Ammon's horn (tissue), 1 donor: Measurements from ENCODE around the gene GPI.
A peak's percentile ranks its signal among the peaks of the same experiment; 100 is the strongest.
"Not testable (repeated sequence)": the region's sequence is repeated elsewhere in the genome, so short reads cannot be mapped to it uniquely, and the experiment has no call there.

Experiments used
- DNase-seq: peaks from one replicate; pipeline ENCODE4 v3.0.0-alpha.2; 2016; ENCODE audit warnings: low spot score

Gene GPI

DNA sequence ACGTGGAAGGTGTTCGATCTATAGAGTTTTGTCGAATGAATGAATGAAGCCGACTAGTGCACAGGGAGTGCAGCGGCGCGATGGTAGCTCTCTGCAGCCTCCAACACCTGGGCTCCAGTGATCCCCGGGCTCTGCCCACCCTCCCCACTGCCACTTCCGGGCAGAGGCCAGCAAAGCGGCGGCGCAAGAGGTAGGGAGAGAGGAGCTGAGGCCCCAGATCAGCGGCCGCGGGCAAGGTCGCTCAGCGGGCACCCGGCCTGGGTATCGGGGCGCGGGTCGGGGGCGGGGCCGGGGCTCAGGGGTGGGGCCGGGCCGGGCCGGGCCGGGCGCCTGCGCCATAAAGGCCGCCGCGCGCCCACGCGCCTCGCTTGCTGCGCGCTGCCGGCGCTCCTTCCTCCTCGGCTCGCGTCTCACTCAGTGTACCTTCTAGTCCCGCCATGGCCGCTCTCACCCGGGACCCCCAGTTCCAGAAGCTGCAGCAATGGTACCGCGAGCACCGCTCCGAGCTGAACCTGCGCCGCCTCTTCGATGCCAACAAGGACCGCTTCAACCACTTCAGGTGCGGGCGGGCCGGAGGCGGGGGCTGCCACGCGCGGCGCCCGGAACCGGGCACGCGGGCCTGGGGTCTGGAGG, at the start of gene GPI:
Gene GPI, plus strand, starts transcription at position 367 of the 633 bp plus-strand sequence. Its CDS starts 71 bp downstream, at position 438.
- DNase-seq, result peak; percentile 75

DNA sequence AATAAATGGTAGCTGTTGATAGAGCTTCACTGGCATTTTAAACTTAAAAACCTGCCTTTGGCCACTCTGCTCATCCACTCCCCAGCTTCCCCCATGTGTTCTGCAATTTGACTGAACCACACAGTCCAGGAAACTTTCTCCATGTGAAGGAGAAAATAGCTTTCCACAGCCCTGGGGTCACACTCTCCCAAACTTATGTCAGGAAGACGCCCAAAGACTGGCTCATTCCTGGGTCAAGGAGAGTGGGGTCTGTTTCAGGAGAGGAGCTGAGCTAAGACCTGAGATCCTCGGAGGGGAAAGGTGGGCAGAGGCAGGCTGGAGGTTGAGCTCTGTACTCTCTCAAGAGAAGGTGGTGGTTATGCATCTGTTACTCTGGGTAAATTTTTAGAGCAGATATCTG, 48.7 kb upstream of the GPI start:
- no peak for DNase-seq

DNA sequence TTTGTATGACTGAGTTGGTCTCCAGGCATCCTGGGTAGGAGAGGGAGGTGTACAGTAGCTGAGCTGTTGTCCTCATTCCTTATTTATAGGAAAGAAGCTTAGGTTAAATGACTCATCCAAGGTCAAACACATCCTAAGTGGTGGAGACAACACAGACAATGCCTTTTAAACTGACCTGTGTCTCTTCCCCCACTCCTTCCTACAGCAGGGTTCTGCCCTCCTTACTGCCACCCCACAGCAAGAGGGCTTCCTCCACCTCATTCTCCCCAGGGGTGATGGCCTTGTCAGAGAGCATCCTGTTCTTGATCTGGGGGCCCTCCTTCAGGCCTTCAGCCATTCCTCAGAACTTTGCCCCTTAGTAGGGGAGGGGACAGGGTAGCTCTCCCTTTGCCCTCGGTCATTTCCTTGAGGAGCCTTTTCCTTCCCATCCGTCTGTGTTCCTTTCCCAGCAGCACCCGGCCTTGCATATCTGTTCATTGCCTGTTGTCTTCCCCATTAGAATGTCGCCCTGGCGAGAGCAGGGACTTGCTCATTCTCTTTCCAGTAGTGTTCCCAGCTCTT, 48.2 kb upstream of the GPI start:
- DNase-seq, result no peak

GRCh38 chr19:34317311-34317927, 47.6 kb upstream of the GPI start:
- DNase-seq, result no peak

DNA sequence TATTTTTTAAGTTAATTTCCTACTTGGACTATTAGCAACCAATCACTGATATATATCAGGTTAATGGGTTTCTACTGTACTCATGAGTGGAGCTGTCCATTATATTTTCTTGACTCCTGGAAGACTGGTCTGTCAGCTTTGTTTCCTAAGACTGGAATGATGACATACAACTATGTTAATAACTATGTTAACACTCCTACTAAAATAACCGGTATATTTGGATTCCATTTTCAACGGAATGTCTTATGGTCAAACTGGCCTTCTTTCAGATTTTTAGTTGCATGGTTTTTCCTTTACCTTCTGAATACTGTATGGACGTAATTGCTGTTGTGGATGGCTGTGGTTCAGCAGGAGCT, 45.8 kb upstream of the GPI start:
- no peak for DNase-seq

- DNase-seq, result no peak
Observed at GRCh38 chr19:34319785-34320184, 45.2 kb upstream of the GPI start.

- no peak for DNase-seq
Observed at GRCh38 chr19:34320277-34320676, 44.7 kb upstream of the GPI start.

GRCh38 chr19:34321735-34322134, 43.3 kb upstream of the GPI start:
- no peak for DNase-seq

GRCh38 chr19:34323433-34324204, 41.4 kb upstream of the GPI start:
- DNase-seq, result no peak

- no peak for DNase-seq
Observed at GRCh38 chr19:34324320-34324719, 40.7 kb upstream of the GPI start.

DNA sequence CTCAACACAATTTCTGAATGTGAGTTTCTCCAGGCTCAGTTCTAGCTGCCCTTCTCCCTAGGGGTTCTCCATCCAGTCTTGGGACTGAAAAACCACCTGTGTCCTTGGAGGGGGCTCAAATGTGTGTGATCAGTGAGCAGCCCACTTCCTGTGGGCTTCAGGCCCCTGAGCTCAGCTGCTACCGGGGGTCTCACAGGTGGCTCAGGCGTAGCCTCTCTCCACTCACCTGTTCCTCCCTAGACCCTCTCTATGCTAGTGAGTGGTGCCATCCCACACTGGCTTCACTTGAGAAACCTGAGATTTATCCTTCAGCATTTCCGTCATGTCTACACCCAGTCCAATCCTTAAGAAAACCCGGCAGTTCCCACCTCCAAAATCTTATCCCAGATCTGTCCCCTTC, 39.8 kb upstream of the GPI start:
- no peak for DNase-seq

DNA sequence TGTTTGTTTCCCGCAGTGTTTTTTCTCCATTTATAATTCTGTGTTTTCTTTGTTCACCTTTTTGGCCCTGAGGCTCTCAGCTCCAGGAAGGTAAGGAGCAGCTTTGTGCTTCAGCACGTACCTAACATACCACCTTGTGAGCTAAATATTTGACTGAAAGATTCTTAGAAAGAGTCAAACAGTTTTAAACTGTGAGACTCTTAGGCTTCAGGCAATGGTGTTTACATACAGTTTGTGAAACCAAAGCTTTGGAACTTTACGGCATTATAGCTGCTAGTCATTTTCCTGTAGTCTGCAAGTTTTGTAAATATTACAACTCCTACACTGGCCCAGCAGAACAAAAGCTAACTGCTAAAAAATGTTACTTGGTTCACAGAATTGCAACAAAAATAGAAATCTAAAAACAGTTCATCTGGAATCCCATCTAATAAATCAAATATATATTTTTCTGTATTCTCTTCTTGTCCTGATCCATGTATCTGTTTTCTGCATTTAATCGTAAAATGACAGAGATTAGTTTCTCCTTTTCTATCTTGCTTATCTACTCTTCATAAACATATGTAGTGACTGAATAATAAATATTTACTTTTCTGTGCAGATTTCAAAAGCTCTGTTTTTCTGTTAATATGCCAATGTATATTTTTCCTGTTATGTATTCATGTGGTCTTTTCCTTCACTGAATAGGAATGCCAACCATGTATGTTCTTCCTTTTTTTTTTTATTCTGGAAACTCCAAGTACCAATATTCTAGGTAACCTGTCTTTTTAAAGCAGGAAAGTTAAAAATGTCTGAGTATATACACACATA, 38.8 kb upstream of the GPI start:
- DNase-seq, result no peak

GRCh38 chr19:34327851-34328250, 37.1 kb upstream of the GPI start:
- no peak for DNase-seq

DNA sequence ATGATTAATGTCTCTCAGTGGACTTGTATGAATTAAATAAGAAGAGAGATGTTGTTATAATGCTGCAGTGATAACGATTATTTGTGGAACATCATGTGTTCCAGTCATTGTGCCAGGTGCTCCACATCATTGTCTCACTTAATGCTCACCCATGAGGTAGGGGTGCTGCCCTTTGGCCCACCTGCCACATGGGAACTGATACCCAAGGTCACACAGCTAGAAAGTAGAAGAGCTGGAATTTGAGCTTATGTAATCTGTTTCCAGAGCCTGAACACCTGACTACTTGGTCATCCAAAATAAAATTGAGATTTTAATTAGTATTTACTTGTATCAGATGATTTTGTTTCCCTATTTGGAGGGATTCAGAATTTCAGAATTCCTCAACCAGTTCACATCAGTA, 36.0 kb upstream of the GPI start:
- no peak for DNase-seq

DNA sequence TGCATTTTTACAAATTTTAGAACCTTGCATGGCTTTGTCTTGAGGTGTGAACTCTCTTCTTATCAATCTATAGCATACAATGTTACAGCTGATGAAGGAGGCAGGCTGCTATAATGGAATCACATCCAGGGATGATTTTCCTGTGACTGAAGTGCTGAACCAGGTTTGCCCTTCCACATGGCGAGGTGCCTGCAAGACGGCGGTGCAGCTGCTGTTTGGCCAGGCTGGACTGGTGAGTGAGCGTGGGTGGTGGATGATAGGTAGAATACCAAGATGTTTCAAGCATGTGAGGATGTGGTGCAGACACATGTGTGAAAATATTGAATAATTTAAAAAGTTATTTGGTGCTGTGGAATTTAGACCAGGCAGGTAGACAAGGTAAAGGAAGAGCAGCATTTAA, 34.9 kb upstream of the GPI start:
- no peak for DNase-seq

DNA sequence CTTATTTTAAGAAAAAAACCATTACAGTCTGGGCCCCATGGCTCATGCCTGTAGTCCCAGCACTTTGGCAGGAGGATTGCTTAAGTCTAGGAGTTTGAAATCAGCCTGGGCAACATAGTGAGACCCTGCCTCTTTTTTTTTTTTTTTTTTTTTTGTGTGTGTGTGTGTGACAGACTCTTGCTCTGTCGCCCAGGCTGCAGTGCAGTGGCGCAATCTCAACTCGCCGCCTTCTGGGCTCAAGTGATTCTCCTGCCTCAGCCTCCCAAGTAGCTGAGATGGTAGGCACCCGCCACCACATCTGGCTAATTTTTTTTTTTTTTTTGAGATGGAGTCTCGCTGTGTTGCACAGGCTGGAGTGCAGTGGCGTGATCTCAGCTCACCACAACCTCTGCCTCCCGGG, 34.4 kb upstream of the GPI start:
- DNase-seq, result not testable (repeated sequence)

DNA sequence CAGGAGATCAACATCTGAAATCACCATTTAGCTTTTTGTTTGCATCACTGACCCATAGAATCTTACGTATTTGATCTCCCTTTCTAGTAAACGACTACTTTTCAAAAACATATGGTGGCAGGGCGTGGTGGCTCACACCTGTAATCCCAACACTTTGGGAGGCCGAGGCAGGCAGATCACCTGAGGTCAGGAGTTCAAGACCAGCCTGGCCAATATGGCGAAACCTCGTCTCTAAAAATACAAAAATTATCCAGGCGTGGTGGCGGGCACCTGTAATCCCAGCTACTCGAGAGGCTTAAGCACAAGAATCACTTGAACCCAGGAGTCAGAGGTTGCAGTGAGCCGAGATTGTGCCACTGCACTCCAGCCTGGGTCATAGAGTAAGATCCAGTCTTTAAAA, 33.4 kb upstream of the GPI start:
- not testable (repeated sequence) for DNase-seq

GRCh38 chr19:34332027-34332760, 32.8 kb upstream of the GPI start:
- no peak for DNase-seq

DNA sequence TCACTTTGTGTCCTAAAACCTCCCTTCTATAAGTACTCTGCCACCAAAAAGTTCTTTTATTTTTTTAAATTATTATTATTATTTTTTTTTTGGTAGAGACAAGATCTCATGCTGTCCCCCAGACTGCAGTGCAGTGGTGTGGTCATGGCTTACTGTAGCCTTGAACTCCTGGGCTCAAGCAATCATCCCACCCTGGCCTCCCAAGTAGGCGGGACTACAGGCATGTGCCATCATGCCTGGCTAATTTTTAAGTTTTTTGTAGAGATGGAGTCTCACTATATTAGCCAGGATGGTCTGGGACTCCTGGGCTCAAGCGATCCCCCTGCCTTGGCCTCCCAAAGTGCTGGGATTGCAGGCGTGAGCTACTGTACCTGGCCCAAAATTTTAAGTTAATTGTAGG, 29.1 kb upstream of the GPI start:
- DNase-seq, result no peak

- no peak for DNase-seq
Observed at GRCh38 chr19:34336781-34337271, 28.2 kb upstream of the GPI start.

DNA sequence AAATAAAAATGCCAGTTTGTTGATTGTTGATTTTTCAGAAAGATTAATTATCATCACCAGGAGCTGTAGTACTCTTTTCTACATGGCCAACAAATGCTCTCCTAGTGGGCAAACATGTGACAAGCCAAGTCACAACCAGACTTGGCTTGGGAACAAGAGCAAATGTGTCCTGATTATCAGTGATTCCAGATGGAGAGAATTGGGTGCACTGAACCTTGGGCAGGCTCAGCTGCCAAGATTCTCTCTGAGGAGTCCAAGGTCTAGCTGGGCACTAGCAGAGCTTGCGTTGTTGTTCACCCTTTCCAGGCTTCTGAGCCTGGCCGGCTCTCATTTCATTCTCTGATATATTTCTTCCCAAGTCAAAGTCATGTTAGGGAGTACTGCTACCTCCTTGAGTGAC, 27.3 kb upstream of the GPI start:
- no peak for DNase-seq
